GM12872 (cell line): ENCODE data around the gene COL19A1.

ENCODE experiments used
- TF ChIP-seq, protein P1 (sequence below): IDR thresholded peaks from 3 replicates; pipeline ENCODE4 v1.5.1; 2011; ENCODE audit warnings: low read depth, mild to moderate bottlenecking, low read length, moderate library complexity; ENCODE audit not compliant: insufficient read depth

The COL19A1 gene

DNA sequence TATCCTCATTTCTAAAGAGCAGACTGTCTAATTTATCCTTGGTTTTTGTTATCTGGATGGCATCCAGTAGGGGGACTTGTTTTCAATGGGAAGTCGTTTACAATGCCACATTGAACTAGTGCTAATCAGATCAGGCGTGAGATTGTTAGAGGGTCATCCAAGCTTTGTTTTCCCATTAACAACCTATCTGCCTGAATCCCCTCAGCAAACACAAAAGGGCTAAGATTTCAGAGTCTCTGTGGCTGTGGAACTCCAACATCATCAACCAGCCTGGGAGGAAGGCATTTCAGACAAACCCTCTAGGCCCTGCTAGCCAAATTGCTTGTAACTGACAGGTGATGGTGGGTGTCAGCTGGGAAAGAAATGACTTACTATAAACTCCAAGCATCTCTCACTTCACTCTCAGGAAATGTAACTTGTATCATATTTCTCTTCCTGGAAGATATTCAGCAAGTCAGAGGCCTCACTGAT is 47.7 kb downstream of the COL19A1 start:
- TF ChIP-seq, protein P1, sequence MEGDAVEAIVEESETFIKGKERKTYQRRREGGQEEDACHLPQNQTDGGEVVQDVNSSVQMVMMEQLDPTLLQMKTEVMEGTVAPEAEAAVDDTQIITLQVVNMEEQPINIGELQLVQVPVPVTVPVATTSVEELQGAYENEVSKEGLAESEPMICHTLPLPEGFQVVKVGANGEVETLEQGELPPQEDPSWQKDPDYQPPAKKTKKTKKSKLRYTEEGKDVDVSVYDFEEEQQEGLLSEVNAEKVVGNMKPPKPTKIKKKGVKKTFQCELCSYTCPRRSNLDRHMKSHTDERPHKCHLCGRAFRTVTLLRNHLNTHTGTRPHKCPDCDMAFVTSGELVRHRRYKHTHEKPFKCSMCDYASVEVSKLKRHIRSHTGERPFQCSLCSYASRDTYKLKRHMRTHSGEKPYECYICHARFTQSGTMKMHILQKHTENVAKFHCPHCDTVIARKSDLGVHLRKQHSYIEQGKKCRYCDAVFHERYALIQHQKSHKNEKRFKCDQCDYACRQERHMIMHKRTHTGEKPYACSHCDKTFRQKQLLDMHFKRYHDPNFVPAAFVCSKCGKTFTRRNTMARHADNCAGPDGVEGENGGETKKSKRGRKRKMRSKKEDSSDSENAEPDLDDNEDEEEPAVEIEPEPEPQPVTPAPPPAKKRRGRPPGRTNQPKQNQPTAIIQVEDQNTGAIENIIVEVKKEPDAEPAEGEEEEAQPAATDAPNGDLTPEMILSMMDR = 0 out of 3 replicates have a peak, but pooled peaks have one; percentile 2

DNA sequence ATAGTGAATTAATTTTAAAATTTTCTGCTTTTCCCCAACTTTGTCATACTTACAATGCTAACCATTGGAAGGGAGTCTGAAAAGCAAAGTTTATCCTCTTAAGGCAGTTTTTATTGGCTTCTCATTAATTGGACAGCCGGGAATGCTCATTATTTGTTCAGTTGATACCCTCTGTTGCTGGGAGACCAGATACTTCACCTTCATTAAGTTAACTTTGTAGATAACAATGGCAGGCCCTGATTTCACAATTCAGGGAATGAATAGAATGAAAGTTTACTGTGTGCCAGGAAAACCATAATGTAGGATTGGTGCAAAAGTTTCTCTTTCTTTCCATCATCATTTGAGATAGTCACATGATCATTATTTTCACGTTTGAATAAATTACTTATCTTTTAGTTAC is 49.0 kb downstream of the COL19A1 start:
- TF ChIP-seq, protein P1 = no peak

DNA sequence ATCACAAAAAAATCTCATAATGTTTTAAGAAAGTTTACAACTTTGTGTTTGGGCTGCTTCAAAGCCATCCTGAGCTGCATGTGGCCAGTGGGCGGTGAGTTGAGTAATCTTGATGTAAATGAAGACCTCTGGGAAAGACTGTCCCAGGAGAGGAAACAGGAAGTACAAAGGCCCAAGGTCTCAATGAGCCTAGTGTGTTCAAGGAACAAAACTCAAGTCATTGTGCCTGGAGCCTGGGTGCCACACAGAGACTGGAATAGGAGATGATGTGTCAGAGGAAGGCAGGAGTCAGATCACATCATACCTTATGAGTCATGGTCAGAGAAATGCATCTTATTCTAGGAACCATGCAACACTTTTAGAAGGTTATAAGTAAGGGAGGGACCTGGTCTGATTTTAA is 51.5 kb downstream of the COL19A1 start:
- TF ChIP-seq, protein P1 = no peak

DNA sequence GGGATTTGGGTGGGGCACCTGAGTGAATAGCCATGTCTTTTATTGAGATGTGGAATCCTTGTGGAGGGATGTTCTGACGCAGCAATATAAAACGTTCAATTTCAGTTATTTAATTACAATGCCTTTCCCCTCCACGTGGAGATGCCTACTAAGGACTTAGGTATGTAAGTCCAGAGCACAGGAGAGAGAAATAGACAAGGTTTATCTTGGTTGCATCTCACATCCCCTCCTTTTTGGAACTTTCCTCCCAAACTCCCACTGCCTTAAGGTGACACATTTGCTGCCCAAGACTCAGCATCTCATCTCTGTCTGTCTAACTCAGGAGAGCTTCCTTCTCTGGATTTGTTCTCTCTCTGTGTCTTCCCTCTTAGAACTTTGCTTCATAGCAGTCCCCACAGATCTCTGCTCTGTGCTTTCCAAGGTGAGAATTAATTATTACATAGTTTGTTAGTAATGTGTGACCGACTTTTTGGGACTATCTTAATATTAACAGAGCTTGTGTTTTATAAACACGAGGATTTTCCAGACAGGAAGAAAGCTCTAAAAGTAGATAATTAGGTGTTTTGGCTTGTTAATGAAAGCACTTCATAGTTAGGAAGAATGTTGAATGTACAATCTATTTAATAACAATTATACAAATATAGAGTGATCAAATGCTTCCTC is 52.6 kb downstream of the COL19A1 start:
- TF ChIP-seq, protein P1 = no peak

DNA sequence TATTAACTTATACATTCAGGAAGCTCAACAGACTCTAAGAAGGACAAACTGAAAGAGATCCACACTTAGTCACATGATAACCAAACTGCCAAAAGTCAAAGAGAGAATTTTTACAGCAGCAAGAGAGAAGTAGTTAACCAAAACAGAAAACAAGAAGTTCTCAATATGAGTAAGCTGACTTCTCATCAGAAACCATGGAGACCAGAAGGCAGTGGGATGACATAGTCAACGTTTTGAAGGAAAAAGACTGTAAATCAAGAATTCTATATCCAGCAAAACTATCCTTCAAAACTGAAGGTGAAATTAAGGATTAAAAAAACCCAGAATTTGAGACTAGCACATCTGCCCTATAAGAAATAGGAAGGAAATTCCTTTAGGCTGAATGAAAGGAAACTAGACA is 60.4 kb downstream of the COL19A1 start:
- TF ChIP-seq, protein P1 = no peak

DNA sequence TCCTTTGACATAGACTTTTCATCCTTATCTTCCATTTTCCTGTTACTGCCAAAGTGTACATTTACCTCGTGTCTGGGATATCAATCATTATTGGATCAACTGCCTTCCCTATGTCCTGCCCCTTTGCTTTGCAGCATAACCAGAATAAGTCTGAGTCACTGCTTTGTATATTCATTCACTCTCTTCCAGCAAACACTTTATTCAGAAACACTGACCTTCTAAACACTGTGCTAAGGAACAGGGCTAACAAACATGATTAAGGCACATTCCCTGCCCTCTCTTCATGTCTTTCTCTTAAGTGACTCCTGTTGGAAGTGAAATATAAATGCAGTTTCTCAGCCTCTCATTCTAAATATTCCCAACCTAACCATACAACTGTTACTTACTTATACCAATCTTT is 66.9 kb downstream of the COL19A1 start:
- TF ChIP-seq, protein P1 = no peak

DNA sequence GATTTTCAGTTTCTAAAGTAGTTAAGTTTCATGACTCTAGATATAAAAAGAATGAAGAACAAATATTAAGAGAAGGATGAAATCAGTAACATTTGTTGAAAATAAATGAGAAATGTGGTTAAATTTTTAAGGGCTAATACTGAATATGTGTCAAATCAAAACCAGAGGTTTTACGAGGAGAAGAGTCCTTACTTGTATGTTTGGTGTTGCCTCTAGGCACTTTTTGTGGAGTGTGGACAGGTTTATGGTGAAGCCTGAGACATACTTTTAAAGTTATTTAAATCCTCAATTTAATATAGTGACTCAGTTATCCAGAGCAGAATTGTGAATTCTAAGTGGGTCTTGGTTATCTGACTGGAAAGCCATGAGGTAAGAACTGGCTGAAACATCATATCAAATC is 68.7 kb downstream of the COL19A1 start:
- TF ChIP-seq, protein P1 = no peak
